Endothelial cell of umbilical vein (primary cell): ENCODE data around the gene TCF7L2. TPM values are rescaled to one million over a fixed set of nuclear protein-coding genes. Genes with fewer than 3 reads are reported as not detected.

Experiments
- BruUV-seq: library from RNA; stranded (reverse); fragments of 400-500 nt; replicated peaks from 2 replicates; lab custom pipeline; 2021; lab: Mats Ljungman, UMichigan
- CTCF ChIA-PET: fragments of 300-600, 350-600 bp; sonication (Branson Sonifier 250); formaldehyde crosslinking; loops from one replicate; lab custom pipeline; 2021; ENCODE audit warnings: antibody characterized with exemption, inconsistent platforms; lab: Charles Lee
- POLR2A ChIA-PET: fragments of 300-600, 350-600 bp; sonication (Branson Sonifier 250); formaldehyde crosslinking; loops from one replicate; lab custom pipeline; 2021; ENCODE audit warnings: antibody characterized with exemption, inconsistent platforms; lab: Charles Lee
- DNase-seq: peaks from one replicate; pipeline ENCODE4 v3.0.0-alpha.2; 2011; ENCODE audit warnings: low read depth, low spot score
- FAIRE-seq: peaks from 2 replicates; lab custom pipeline; 2011; peaks lifted over from hg19 to GRCh38; lab: Jason Lieb, UNC
- H2AFZ ChIP-seq: 2 replicates; pipeline ENCODE4 v1.6.0; 2012; ENCODE audit warnings: low read depth, low read length, control low read depth, inconsistent platforms
- H3K27ac ChIP-seq: 2 replicates; pipeline ENCODE4 v1.5.1; 2011; ENCODE audit warnings: low read depth, mild to moderate bottlenecking, control low read depth, low read length, moderate library complexity; ENCODE audit not compliant: insufficient read depth
- H3K27me3 ChIP-seq, 2 experiments: 2 replicates each; pipeline versions ENCODE4 v1.6.0 to v1.6.1; 2011; ENCODE audit warnings: low read length in 2 of 2, mixed read lengths in 1 of 2; ENCODE audit not compliant: control insufficient read depth in 2 of 2, insufficient read depth in 2 of 2
- H3K36me3 ChIP-seq, 2 experiments: 2 replicates in 1 of 2; 3 replicates in 1 of 2; pipeline ENCODE4 v1.5.1; 2011; ENCODE audit warnings: low read length in 2 of 2, mild to moderate bottlenecking in 1 of 2, moderate library complexity in 1 of 2; ENCODE audit not compliant: control insufficient read depth in 2 of 2, insufficient read depth in 2 of 2; ENCODE audit errors: extremely low read depth in 1 of 2
- H3K4me1 ChIP-seq: 3 replicates; pipeline ENCODE4 v1.5.1; 2011; ENCODE audit warnings: mild to moderate bottlenecking, low read length; ENCODE audit not compliant: control insufficient read depth, insufficient read depth; ENCODE audit errors: extremely low read depth
- H3K4me2 ChIP-seq: 2 replicates; pipeline ENCODE4 v1.6.1; 2011; ENCODE audit warnings: low read length, control low read depth, mixed read lengths; ENCODE audit not compliant: insufficient read depth
- H3K4me3 ChIP-seq, 3 experiments: fragments of 200-600 bp in 1 of 3; sonication (generic), shearing (Covaris generic) in 1 of 3; replicated peaks in 1 of 3; 2 replicates each; pipeline ENCODE4 v1.5.1; 2011 to 2016; ENCODE audit warnings: control low read depth in 3 of 3, low read length in 3 of 3, mild to moderate bottlenecking in 2 of 3, inconsistent platforms in 1 of 3, low read depth in 1 of 3, moderate library complexity in 1 of 3; ENCODE audit not compliant: insufficient read depth in 1 of 3
- H3K79me2 ChIP-seq: 2 replicates; pipeline ENCODE4 v1.6.0; 2012; ENCODE audit warnings: low read length, inconsistent platforms; ENCODE audit not compliant: control insufficient read depth, insufficient read depth
- H3K9ac ChIP-seq: replicated peaks from 2 replicates; pipeline ENCODE3; 2011; ENCODE audit warnings: low read length, control low read depth; ENCODE audit not compliant: insufficient read depth; ENCODE audit errors: extremely low read depth
- H3K9me1 ChIP-seq: replicated peaks from 3 replicates; pipeline ENCODE4 v1.6.0; 2011; ENCODE audit warnings: mild to moderate bottlenecking, low read length; ENCODE audit not compliant: control insufficient read depth, insufficient read depth; ENCODE audit errors: extremely low read depth
- H3K9me3 ChIP-seq: replicated peaks from 2 replicates; pipeline ENCODE4 v1.5.1; 2012; ENCODE audit warnings: low read length, inconsistent platforms; ENCODE audit not compliant: control insufficient read depth, insufficient read depth
- H4K20me1 ChIP-seq: replicated peaks from 2 replicates; pipeline ENCODE3; 2011; ENCODE audit warnings: mild to moderate bottlenecking, low read length; ENCODE audit not compliant: control insufficient read depth, insufficient read depth; ENCODE audit errors: extremely low read depth
- EZH2 ChIP-seq: IDR thresholded peaks from 2 replicates; pipeline ENCODE4 v1.6.1; 2012; ENCODE audit warnings: borderline replicate concordance, low read depth, mild to moderate bottlenecking, moderate library complexity, low read length, inconsistent platforms; ENCODE audit not compliant: severe bottlenecking
- FOS ChIP-seq: IDR thresholded peaks from 2 replicates; pipeline ENCODE4 v1.6.1; 2011; ENCODE audit warnings: mild to moderate bottlenecking, low read length, moderate library complexity, borderline replicate concordance; ENCODE audit not compliant: insufficient read depth
- GATA2 ChIP-seq: IDR thresholded peaks from 2 replicates; pipeline ENCODE4 v1.7.0; 2011; ENCODE audit warnings: low read depth, mild to moderate bottlenecking, moderate library complexity, mixed read lengths, low read length; ENCODE audit not compliant: insufficient read length, insufficient read depth
- POLR2AphosphoS5 ChIP-seq: IDR thresholded peaks from 2 replicates; pipeline ENCODE4 v1.6.1; 2012; ENCODE audit warnings: low read depth, mild to moderate bottlenecking, control low read depth, low read length, moderate library complexity; ENCODE audit not compliant: insufficient read depth
- dilution Hi-C: fragments of 300-500 bp; cut with MboI; formaldehyde crosslinking; loops from one replicate; pipeline ENCODE4 v1.15.0; 2019; ENCODE audit warnings: low sequenced_read_pairs; ENCODE audit not compliant: extremely low pct_ligation_motif_present
- intact Hi-C: fragments of 100-400 bp; cut with micrococcal nuclease; formaldehyde crosslinking; loops from one replicate; pipeline ENCODE4 v1.10.0; 2022
- polyA plus RNA-seq, 4 experiments: library from polyadenylated mRNA; depleted of rRNA in 3 of 4; stranded (reverse) in 3 of 4; unstranded in 1 of 4; fragments of >200 nt; gene quantifications; 2 replicates each; pipeline versions ENCODE4 v1.2.1 to v1.2.3, GENCODE V29; 2011 to 2012; ENCODE audit warnings: missing spikeins in 1 of 4
- total RNA-seq: library from RNA; stranded (reverse); gene quantifications from 2 replicates; pipeline ENCODE4 v1.2.3, GENCODE V29; 2021
- TF ChIP-seq, protein P1 (sequence below), 2 donors: IDR thresholded peaks; 1 replicate in 1 of 2; 2 replicates in 1 of 2; pipeline ENCODE4 v1.5.1; 2011; ENCODE audit warnings: low read length in 2 of 2, mild to moderate bottlenecking in 2 of 2, moderate library complexity in 2 of 2, control low read depth in 1 of 2, inconsistent platforms in 1 of 2, low read depth in 1 of 2; ENCODE audit not compliant: insufficient read depth in 1 of 2; ENCODE audit errors: extremely low read depth in 1 of 2

TCF7L2 gene
- total and polyA plus RNA-seq, 2 donors (not counting 3 experiments of a cell fraction or from before 2014, with no cell fraction given) = 9.9 to 21.8 TPM

DNA sequence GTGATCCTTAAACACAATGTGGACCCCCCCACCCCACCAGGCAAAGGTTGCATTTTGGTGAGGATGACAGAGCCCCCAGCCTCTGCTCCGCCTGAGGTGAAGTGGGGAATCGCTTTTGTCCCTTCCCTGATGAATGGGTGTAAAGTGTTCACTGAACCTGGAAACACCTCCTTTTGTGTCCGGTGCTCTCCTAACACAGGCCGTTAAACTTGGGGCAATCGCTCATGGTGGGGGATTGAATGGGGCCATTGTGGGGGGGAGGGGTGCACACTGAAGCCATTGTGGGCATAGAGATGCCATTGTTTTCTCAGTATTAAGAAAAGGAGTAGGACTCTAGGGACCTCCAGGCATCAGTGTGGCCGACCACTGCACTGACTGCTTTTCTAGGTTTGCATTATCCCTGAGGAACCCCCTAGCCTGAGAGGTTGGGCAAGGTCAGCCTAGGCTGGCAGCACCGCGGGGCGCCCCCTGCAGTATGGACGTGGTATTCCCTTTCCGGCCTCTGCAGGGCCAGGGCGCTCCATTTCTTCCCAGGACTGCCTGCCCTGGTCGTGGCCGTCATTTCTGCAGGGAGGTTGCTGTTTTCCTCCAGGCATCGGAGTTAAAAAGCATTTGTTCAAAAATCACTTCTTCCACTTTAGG lies 158.3 kb downstream of the TCF7L2 start:
- no peak overlapping the region for H2AFZ ChIP-seq
- no peaks in the 10 kb centered on the region for H4K20me1 ChIP-seq
- POLR2A ChIA-PET = no interaction called here
- H3K27me3 ChIP-seq = no peaks in the 10 kb centered on the region
- no peaks in the 10 kb centered on the region for H3K79me2 ChIP-seq
- TF ChIP-seq, protein P1, sequence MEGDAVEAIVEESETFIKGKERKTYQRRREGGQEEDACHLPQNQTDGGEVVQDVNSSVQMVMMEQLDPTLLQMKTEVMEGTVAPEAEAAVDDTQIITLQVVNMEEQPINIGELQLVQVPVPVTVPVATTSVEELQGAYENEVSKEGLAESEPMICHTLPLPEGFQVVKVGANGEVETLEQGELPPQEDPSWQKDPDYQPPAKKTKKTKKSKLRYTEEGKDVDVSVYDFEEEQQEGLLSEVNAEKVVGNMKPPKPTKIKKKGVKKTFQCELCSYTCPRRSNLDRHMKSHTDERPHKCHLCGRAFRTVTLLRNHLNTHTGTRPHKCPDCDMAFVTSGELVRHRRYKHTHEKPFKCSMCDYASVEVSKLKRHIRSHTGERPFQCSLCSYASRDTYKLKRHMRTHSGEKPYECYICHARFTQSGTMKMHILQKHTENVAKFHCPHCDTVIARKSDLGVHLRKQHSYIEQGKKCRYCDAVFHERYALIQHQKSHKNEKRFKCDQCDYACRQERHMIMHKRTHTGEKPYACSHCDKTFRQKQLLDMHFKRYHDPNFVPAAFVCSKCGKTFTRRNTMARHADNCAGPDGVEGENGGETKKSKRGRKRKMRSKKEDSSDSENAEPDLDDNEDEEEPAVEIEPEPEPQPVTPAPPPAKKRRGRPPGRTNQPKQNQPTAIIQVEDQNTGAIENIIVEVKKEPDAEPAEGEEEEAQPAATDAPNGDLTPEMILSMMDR (IDR thresholded peaks at IDR 0.05; ENCODE audit: extremely low read depth in 1 of 2, insufficient read depth in 1 of 2, low read depth in 1 of 2, low read length in 2 of 2) = peak; percentile 49 to 54
- TF ChIP-seq POLR2AphosphoS5 (no peak), GATA2 (no peak), EZH2 (no peak), FOS (no peak)
- no TSS peak for BruUV-seq
- no peak overlapping the region for H3K4me3 ChIP-seq
- H3K9me3 ChIP-seq = no peaks in the 10 kb centered on the region
- no peak overlapping the region for H3K27ac ChIP-seq
- H3K9me1 ChIP-seq = no peaks in the 10 kb centered on the region
- no peak overlapping the region for H3K9ac ChIP-seq
- H3K4me2 ChIP-seq = no peak overlapping the region
- H3K36me3 ChIP-seq = no peaks in the 10 kb centered on the region
- dilution Hi-C loops (loop anchor here (25.0 kb wide), 1 partner anchor 546 kb away; no protein-coding TSS in a partner anchor), intact Hi-C loops (loop anchor here (1.0 kb wide), 1 partner anchor 158 kb away; the partner anchor contains the start of gene TCF7L2)
- no peaks in the 10 kb centered on the region for H3K4me1 ChIP-seq
- FAIRE-seq (peak; percentile 53), DNase-seq (no peak)
- CTCF ChIA-PET = interaction anchor here (0.6 to 1.1 kb wide), 4 partner anchors 9 to 229 kb away, joined by 3 to 5 read pairs (median 3); no protein-coding TSS in a partner anchor
